KMS-11 (cell line): ENCODE results near the gene HNRNPF.

Source experiments
- H2AFZ ChIP-seq: fragments of 200-600 bp; sonication (generic); 2 replicates; pipeline ENCODE4 v1.6.1; 2016; ENCODE audit warnings: antibody characterized with exemption, mixed run types, low read depth
- H3K27ac ChIP-seq: fragments of 200-600 bp; sonication (generic); 2 replicates; pipeline ENCODE4 v1.6.1; 2016; ENCODE audit warnings: mild to moderate bottlenecking, mixed run types
- H3K27me3 ChIP-seq: fragments of 200-600 bp; sonication (generic); 2 replicates; pipeline ENCODE4 v1.6.1; 2017; ENCODE audit warnings: mild to moderate bottlenecking, low read depth, mixed run types, moderate library complexity; ENCODE audit not compliant: insufficient read depth
- H3K36me3 ChIP-seq: fragments of 200-600 bp; sonication (generic); 2 replicates; pipeline ENCODE4 v1.6.1; 2017; ENCODE audit warnings: mild to moderate bottlenecking, mixed run types; ENCODE audit not compliant: insufficient read depth
- H3K4me1 ChIP-seq: fragments of 200-600 bp; sonication (generic); 2 replicates; pipeline ENCODE4 v1.6.1; 2016; ENCODE audit warnings: mild to moderate bottlenecking, low read depth, mixed run types; ENCODE audit not compliant: poor library complexity, severe bottlenecking
- H3K4me2 ChIP-seq: fragments of 200-600 bp; sonication (generic); 2 replicates; pipeline ENCODE4 v1.7.0; 2016; ENCODE audit warnings: mild to moderate bottlenecking, mixed run types
- H3K4me3 ChIP-seq: fragments of 200-600 bp; sonication (generic); IDR thresholded peaks from 2 replicates; pipeline ENCODE4 v1.6.1; 2017; ENCODE audit warnings: low read depth, low read length, mixed read lengths; ENCODE audit not compliant: insufficient read depth
- H3K79me2 ChIP-seq: fragments of 200-600 bp; sonication (generic); 2 replicates; pipeline ENCODE4 v1.6.1; 2016; ENCODE audit warnings: low read depth, mixed run types; ENCODE audit not compliant: insufficient read depth
- H3K9ac ChIP-seq: fragments of 200-600 bp; sonication (generic); 2 replicates; pipeline ENCODE4 v1.6.1; 2016; ENCODE audit warnings: mild to moderate bottlenecking, mixed run types
- H4K20me1 ChIP-seq: fragments of 200-600 bp; sonication (generic); 2 replicates; pipeline ENCODE4 v1.6.1; 2016; ENCODE audit warnings: mild to moderate bottlenecking, mixed run types; ENCODE audit not compliant: insufficient read depth
- TF ChIP-seq, protein P1 (sequence below): fragments of 200-600 bp; sonication (generic); conservative IDR thresholded peaks from 2 replicates; pipeline ENCODE4 v1.6.1; 2017; ENCODE audit warnings: low read depth, mild to moderate bottlenecking, antibody characterized with exemption, low read length, moderate library complexity, mixed read lengths

The HNRNPF gene

DNA sequence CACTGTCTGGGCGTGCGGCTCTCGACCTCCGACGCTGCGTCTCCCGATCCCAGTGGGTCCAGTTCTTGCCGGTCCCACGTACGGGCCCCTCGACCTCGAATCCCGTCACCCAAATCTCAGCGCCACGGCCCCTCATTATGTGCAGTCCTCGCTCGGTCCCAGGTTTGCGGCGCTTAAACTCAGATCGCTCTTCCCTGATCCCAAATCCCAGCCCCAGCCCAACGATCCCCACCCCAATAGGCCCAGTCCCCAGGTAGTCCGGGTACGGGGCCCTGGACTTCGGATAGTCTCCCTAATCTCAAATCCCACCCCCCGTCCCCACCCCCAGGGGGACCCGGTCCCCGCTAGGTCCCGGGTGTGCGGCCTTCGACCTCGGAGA is 666 bp downstream of the HNRNPF start:
- Histone ChIP-seq H3K4me2 (peak overlapping the region; percentile 69), H2AFZ (no peak overlapping the region), H3K9ac (peak overlapping the region; percentile 99), H3K27ac (peak overlapping the region; percentile 100), H3K36me3 (no peaks in the 10 kb centered on the region), H3K4me3 (no peak overlapping the region), H3K79me2 (peaks cover 52% of the 10 kb centered on the region), H4K20me1 (peaks cover 17% of the 10 kb centered on the region; the same call in 1 of the 2 replicates), H3K4me1 (peaks cover 22% of the 10 kb centered on the region), H3K27me3 (no peaks in the 10 kb centered on the region)
- TF ChIP-seq, protein P1, sequence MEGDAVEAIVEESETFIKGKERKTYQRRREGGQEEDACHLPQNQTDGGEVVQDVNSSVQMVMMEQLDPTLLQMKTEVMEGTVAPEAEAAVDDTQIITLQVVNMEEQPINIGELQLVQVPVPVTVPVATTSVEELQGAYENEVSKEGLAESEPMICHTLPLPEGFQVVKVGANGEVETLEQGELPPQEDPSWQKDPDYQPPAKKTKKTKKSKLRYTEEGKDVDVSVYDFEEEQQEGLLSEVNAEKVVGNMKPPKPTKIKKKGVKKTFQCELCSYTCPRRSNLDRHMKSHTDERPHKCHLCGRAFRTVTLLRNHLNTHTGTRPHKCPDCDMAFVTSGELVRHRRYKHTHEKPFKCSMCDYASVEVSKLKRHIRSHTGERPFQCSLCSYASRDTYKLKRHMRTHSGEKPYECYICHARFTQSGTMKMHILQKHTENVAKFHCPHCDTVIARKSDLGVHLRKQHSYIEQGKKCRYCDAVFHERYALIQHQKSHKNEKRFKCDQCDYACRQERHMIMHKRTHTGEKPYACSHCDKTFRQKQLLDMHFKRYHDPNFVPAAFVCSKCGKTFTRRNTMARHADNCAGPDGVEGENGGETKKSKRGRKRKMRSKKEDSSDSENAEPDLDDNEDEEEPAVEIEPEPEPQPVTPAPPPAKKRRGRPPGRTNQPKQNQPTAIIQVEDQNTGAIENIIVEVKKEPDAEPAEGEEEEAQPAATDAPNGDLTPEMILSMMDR: peak; percentile 20

DNA sequence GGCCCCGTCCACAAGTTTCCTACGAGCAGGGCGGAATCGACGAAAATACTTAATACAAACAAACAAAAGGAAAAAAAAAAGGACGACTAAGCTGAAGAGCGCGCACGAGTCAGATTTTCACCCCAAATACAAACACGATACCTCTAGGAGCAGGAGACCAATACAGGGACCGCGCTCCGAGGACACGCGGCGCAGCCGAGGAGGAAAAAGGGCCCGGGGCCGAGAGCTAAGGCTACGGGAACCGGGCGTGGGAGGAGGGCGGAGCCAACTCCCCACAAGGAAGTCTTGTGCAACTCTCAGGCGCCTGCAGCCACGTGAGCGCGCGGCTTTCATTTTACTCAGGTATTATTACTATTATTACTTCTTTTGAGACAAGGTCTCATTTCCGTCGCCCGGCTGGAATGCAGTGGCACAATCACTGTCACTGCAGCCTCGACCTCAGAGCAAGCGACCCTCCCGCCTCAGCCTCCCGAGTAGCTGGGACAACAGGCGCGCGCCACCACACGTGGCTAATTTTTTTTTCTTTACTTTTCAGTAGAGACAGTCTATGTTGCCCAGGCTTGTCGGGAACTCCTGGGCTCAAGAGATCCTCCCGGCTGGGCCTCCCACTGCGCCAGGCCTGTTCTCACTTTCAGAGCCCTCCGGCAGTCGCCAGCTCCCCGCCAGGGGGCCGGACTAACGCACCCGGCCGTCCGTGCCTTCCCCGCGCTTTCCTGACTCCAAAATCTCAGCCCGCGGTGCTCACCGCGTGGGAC is 1.2 kb downstream of the HNRNPF start:
- Histone ChIP-seq H4K20me1 (peaks cover 22% of the 10 kb centered on the region), H3K4me1 (peaks cover 27% of the 10 kb centered on the region), H2AFZ (peak overlapping the region; percentile 16), H3K27ac (peak overlapping the region; percentile 100), H3K4me3 (no peak overlapping the region), H3K9ac (peak overlapping the region; percentile 99), H3K79me2 (peaks cover 58% of the 10 kb centered on the region), H3K4me2 (peak overlapping the region; percentile 69), H3K36me3 (no peaks in the 10 kb centered on the region), H3K27me3 (no peaks in the 10 kb centered on the region)
- TF ChIP-seq, protein P1: no peak

DNA sequence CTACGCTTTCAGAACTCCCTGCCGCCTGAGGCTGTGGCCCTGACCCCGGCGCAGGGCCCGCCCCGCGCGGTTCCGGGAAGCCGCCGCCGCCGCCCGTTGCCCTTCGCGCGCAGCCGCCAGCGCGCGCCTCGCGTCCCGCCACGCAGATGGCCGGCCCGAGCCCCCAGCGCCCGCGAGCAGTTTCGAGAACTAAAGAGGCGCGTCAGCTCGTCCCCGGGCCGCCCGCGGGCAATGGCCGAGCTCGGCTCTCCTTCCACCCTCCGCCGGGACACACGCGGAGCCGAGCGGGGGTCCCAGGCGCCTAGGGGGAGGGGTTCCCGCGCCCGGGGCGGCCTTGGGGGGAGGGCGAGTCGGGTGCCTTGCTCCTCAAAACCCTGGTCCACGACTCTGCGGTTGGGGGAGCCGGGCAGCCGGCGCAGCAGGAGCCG is 1.8 kb downstream of the HNRNPF start:
- Histone ChIP-seq H3K27me3 (no peaks in the 10 kb centered on the region), H3K79me2 (peaks cover 64% of the 10 kb centered on the region), H3K4me1 (peaks cover 32% of the 10 kb centered on the region), H4K20me1 (peaks cover 28% of the 10 kb centered on the region), H2AFZ (peak overlapping the region; percentile 16), H3K36me3 (0 out of 2 replicates have a peak, but pooled peaks cover 4% of the 10 kb centered on the region), H3K4me3 (no peak overlapping the region), H3K9ac (peak overlapping the region; percentile 99), H3K4me2 (peak overlapping the region; percentile 69), H3K27ac (peak overlapping the region; percentile 100)
- TF ChIP-seq, protein P1: no peak

DNA sequence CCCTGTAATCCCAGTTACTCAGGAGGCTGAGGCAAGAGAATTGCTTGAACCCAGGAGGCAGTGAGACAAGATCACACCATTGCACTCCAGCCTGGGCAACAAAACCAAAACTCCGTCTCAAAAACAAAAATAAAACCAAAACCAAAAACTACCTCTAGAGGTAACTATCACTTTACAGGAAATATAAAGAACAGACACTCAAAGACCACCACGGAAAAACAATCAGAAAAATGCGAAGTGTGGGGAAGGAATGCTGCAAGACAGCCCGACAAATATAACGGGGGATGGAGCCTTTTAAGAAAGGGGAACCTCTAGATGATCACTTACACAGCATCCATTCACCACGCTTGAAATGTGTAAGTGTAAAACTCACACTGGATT is 4.3 kb downstream of the HNRNPF start:
- peak overlapping the region; percentile 67 for H3K4me2 ChIP-seq
- H3K4me1 ChIP-seq: peaks cover 39% of the 10 kb centered on the region
- peaks cover 88% of the 10 kb centered on the region for H3K79me2 ChIP-seq
- no peak overlapping the region for H2AFZ ChIP-seq
- TF ChIP-seq, protein P1: no peak
- no peak overlapping the region for H3K9ac ChIP-seq
- peaks cover 48% of the 10 kb centered on the region for H4K20me1 ChIP-seq
- H3K4me3 ChIP-seq: no peak overlapping the region
- no peak overlapping the region for H3K27ac ChIP-seq
- H3K36me3 ChIP-seq: 0 out of 2 replicates have a peak, but pooled peaks cover 5% of the 10 kb centered on the region
- H3K27me3 ChIP-seq: no peaks in the 10 kb centered on the region
